NT2/D1 (cell line): ENCODE results near the gene PCDH18.
A peak's percentile ranks its signal among the peaks of the same experiment; 100 is the strongest.
"Not testable (repeated sequence)": the region's sequence is repeated elsewhere in the genome, so short reads cannot be mapped to it uniquely, and the experiment has no call there.

Experiments used
- DNase-seq: peaks from one replicate; pipeline ENCODE4 v3.0.0-alpha.2; 2011; ENCODE audit warnings: low read depth, low spot score
- H3K27me3 ChIP-seq: 2 replicates; pipeline ENCODE4 v1.6.0; 2011; ENCODE audit warnings: mild to moderate bottlenecking; ENCODE audit not compliant: insufficient read length, insufficient read depth
- H3K36me3 ChIP-seq: 2 replicates; pipeline ENCODE4 v1.6.1; 2011; ENCODE audit warnings: mild to moderate bottlenecking, low read length, mixed read lengths; ENCODE audit not compliant: insufficient read depth, insufficient read length
- H3K4me1 ChIP-seq: 2 replicates; pipeline ENCODE4 v1.5.1; 2011; ENCODE audit not compliant: insufficient read depth, insufficient read length
- H3K4me3 ChIP-seq: 2 replicates; pipeline ENCODE4 v1.5.1; 2011; ENCODE audit warnings: low read depth; ENCODE audit not compliant: insufficient read length
- H3K9ac ChIP-seq: 2 replicates; pipeline ENCODE4 v1.6.0; 2011; ENCODE audit warnings: low read depth; ENCODE audit not compliant: insufficient read length
- H3K9me3 ChIP-seq: 2 replicates; pipeline ENCODE4 v1.5.1; 2011; ENCODE audit warnings: mild to moderate bottlenecking, low read length; ENCODE audit not compliant: insufficient read depth
- SUZ12 ChIP-seq: IDR thresholded peaks from 2 replicates; pipeline ENCODE4 v1.6.1; 2011; ENCODE audit not compliant: insufficient read length, insufficient read depth; ENCODE audit errors: extremely low read depth
- YY1 ChIP-seq: IDR thresholded peaks from 2 replicates; pipeline ENCODE4 v1.6.1; 2011; ENCODE audit not compliant: insufficient read length, insufficient read depth
- ZNF274 ChIP-seq: IDR thresholded peaks from 2 replicates; pipeline ENCODE4 v1.6.1; 2011; ENCODE audit warnings: mild to moderate bottlenecking, low read depth, low read length

PCDH18 gene

GRCh38 chr4:137543648-137544047 is 11.4 kb upstream of the PCDH18 start:
- H3K36me3 ChIP-seq = no peaks in the 10 kb centered on the region
- TF ChIP-seq SUZ12 = no peak
- no peaks in the 10 kb centered on the region for H3K4me1 ChIP-seq
- H3K9me3 ChIP-seq = peaks cover 15% of the 10 kb centered on the region; the same call in 1 of the 2 replicates
- no peaks in the 10 kb centered on the region for H3K27me3 ChIP-seq
- no peak overlapping the region for H3K9ac ChIP-seq
- no peak for DNase-seq
- no peak overlapping the region for H3K4me3 ChIP-seq

GRCh38 chr4:137543198-137543597 is 10.9 kb upstream of the PCDH18 start:
- TF ChIP-seq YY1 = no peak
- TF ChIP-seq ZNF274 = no peak
- H3K36me3 ChIP-seq = no peaks in the 10 kb centered on the region
- H3K9ac ChIP-seq = no peak overlapping the region
- peak; percentile 82 for DNase-seq
- H3K9me3 ChIP-seq = peaks cover 15% of the 10 kb centered on the region; the same call in 1 of the 2 replicates
- H3K27me3 ChIP-seq = no peaks in the 10 kb centered on the region
- H3K4me1 ChIP-seq = no peaks in the 10 kb centered on the region
- no peak overlapping the region for H3K4me3 ChIP-seq

- no peak for TF ChIP-seq SUZ12
- no peak for TF ChIP-seq ZNF274
- no peak for TF ChIP-seq YY1
- no peaks in the 10 kb centered on the region for H3K36me3 ChIP-seq
- no peak for DNase-seq
- H3K4me1 ChIP-seq = no peaks in the 10 kb centered on the region
- no peak overlapping the region for H3K9ac ChIP-seq
- H3K9me3 ChIP-seq = peaks cover 15% of the 10 kb centered on the region; the same call in 1 of the 2 replicates
- H3K4me3 ChIP-seq = no peak overlapping the region
- no peaks in the 10 kb centered on the region for H3K27me3 ChIP-seq
These were observed 9.8 kb upstream of the PCDH18 start for GRCh38 chr4:137541876-137542646.

GRCh38 chr4:137541181-137541580 is 8.9 kb upstream of the PCDH18 start:
- DNase-seq = no peak
- Histone ChIP-seq H3K27me3 (no peaks in the 10 kb centered on the region), H3K4me1 (no peaks in the 10 kb centered on the region), H3K9me3 (peaks cover 15% of the 10 kb centered on the region; the same call in 1 of the 2 replicates), H3K36me3 (no peaks in the 10 kb centered on the region), H3K4me3 (no peak overlapping the region), H3K9ac (no peak overlapping the region)
- TF ChIP-seq YY1 = no peak

GRCh38 chr4:137540356-137540755 is 8.1 kb upstream of the PCDH18 start:
- DNase-seq = no peak
- Histone ChIP-seq H3K9ac (no peak overlapping the region), H3K9me3 (peaks cover 15% of the 10 kb centered on the region; the same call in 1 of the 2 replicates), H3K4me1 (no peaks in the 10 kb centered on the region), H3K4me3 (no peak overlapping the region), H3K27me3 (no peaks in the 10 kb centered on the region), H3K36me3 (no peaks in the 10 kb centered on the region)
- TF ChIP-seq ZNF274 = no peak
- no peak for TF ChIP-seq YY1
- TF ChIP-seq SUZ12 = no peak

GRCh38 chr4:137538526-137538925 is 6.2 kb upstream of the PCDH18 start:
- no peaks in the 10 kb centered on the region for H3K4me1 ChIP-seq

GRCh38 chr4:137537807-137538206 is 5.5 kb upstream of the PCDH18 start:
- not testable (repeated sequence) for H3K27me3 ChIP-seq

More at GRCh38 chr4:137538526-137538925, 6.2 kb upstream of the PCDH18 start:
- Histone ChIP-seq H3K9me3 (peaks cover 15% of the 10 kb centered on the region; the same call in 1 of the 2 replicates), H3K4me3 (no peak overlapping the region), H3K36me3 (no peaks in the 10 kb centered on the region), H3K9ac (no peak overlapping the region), H3K27me3 (no peaks in the 10 kb centered on the region)
- TF ChIP-seq YY1 = no peak
- TF ChIP-seq SUZ12 = no peak
- TF ChIP-seq ZNF274 = no peak
- no peak for DNase-seq

GRCh38 chr4:137536789-137537561 is 4.7 kb upstream of the PCDH18 start:
- Histone ChIP-seq H3K36me3 (no peaks in the 10 kb centered on the region), H3K27me3 (no peaks in the 10 kb centered on the region), H3K4me3 (no peak overlapping the region), H3K9ac (no peak overlapping the region), H3K9me3 (peaks cover 15% of the 10 kb centered on the region; the same call in 1 of the 2 replicates), H3K4me1 (no peaks in the 10 kb centered on the region)
- DNase-seq = no peak
- TF ChIP-seq YY1 = no peak
- no peak for TF ChIP-seq ZNF274
- TF ChIP-seq SUZ12 = no peak

More at GRCh38 chr4:137537807-137538206, 5.5 kb upstream of the PCDH18 start:
- not testable (repeated sequence) for DNase-seq, H3K9ac ChIP-seq, H3K36me3 ChIP-seq, H3K4me1 ChIP-seq, H3K4me3 ChIP-seq
- peaks cover 15% of the 10 kb centered on the region; the same call in 1 of the 2 replicates for H3K9me3 ChIP-seq
